A673 (cell line): ENCODE data around the gene DMD. TPM values are rescaled to one million over a fixed set of nuclear protein-coding genes. Genes with fewer than 3 reads are reported as not detected.

Source experiments
- BruUV-seq: library from RNA; stranded (reverse); fragments of 400-500 nt; replicated peaks from 2 replicates; lab custom pipeline; 2021; lab: Mats Ljungman, UMichigan
- CTCF ChIA-PET: fragments of 300-600 bp; sonication (Branson Sonifier 250); formaldehyde crosslinking; loops from one replicate; lab custom pipeline; 2022; ENCODE audit warnings: antibody characterized with exemption; lab: Charles Lee
- POLR2A ChIA-PET: fragments of 300-600 bp; sonication (Branson Sonifier 250); formaldehyde crosslinking; loops from one replicate; lab custom pipeline; 2022; ENCODE audit warnings: antibody characterized with exemption; ENCODE audit not compliant: low non-redundant PET; lab: Charles Lee
- DNase-seq: peaks from one replicate; pipeline ENCODE4 v3.0.0-alpha.2; 2015; ENCODE audit warnings: low spot score
- H3K27ac ChIP-seq: fragments of 200-600 bp; sonication (generic); 2 replicates; pipeline ENCODE4 v1.5.1; 2016; ENCODE audit warnings: mixed run types, low read depth, mild to moderate bottlenecking, mixed read lengths, antibody characterized with exemption, low read length; ENCODE audit not compliant: poor library complexity, severe bottlenecking
- H3K27me3 ChIP-seq: fragments of 200-600 bp; sonication (generic); replicated peaks from 2 replicates; pipeline ENCODE4 v1.6.1; 2017; ENCODE audit warnings: mixed run types, low read depth, mild to moderate bottlenecking, mixed read lengths, antibody characterized with exemption, low read length; ENCODE audit not compliant: insufficient read depth, poor library complexity
- H3K36me3 ChIP-seq: fragments of 200-600 bp; sonication (generic); 2 replicates; pipeline ENCODE4 v1.6.1; 2016; ENCODE audit warnings: mixed run types, mild to moderate bottlenecking, mixed read lengths, antibody characterized with exemption, low read length; ENCODE audit not compliant: insufficient read depth, poor library complexity, severe bottlenecking
- H3K4me1 ChIP-seq: fragments of 200-600 bp; sonication (generic); 2 replicates; pipeline ENCODE4 v1.6.1; 2017; ENCODE audit warnings: mixed run types, mild to moderate bottlenecking, mixed read lengths, antibody characterized with exemption, low read length; ENCODE audit not compliant: insufficient read depth, poor library complexity, severe bottlenecking
- H3K4me3 ChIP-seq: fragments of 200-600 bp; sonication (generic); 2 replicates; pipeline ENCODE4 v1.5.1; 2016; ENCODE audit warnings: low read depth, mixed run types, mild to moderate bottlenecking, mixed read lengths, low read length; ENCODE audit not compliant: poor library complexity, severe bottlenecking
- H3K9me3 ChIP-seq: fragments of 200-600 bp; sonication (generic); 2 replicates; pipeline ENCODE4 v1.6.1; 2016; ENCODE audit warnings: mixed run types, low read depth, mild to moderate bottlenecking, mixed read lengths, antibody characterized with exemption, low read length; ENCODE audit not compliant: poor library complexity, severe bottlenecking
- CTCF ChIP-seq: fragments of 300-800, 200-600 bp; sonication (generic); conservative IDR thresholded peaks from 2 replicates; pipeline ENCODE4 v1.5.1; 2017; ENCODE audit warnings: low read depth, mild to moderate bottlenecking, antibody characterized with exemption, low read length, moderate library complexity, mixed read lengths
- EZH2 ChIP-seq: fragments of 200-600 bp; sonication (generic); IDR thresholded peaks from 2 replicates; pipeline ENCODE4 v1.6.1; 2017; ENCODE audit warnings: borderline replicate concordance, low read depth, mild to moderate bottlenecking, mixed read lengths, antibody characterized with exemption, low read length; ENCODE audit not compliant: poor library complexity, severe bottlenecking
- intact Hi-C: fragments of 100-400 bp; cut with micrococcal nuclease; formaldehyde crosslinking; loops from one replicate; pipeline ENCODE4 v1.10.0; 2022; ENCODE audit not compliant: unreplicated experiment
- total RNA-seq: library from RNA; stranded (reverse); gene quantifications from 2 replicates; pipeline ENCODE4 v1.2.3, GENCODE V29; 2021

Gene DMD
- total RNA-seq, 1 experiment from 2014 or later: 5.4 TPM

GRCh38 chrX:31181377-31182000 is 2029.9 kb downstream of the DMD start:
- H3K27me3 ChIP-seq: no peaks in the 10 kb centered on the region
- ChIA-PET POLR2A (no interaction called here), CTCF (no interaction called here)
- no peaks in the 10 kb centered on the region for H3K4me1 ChIP-seq
- H3K27ac ChIP-seq: no peak overlapping the region
- DNase-seq: no peak
- no peak overlapping the region for H3K4me3 ChIP-seq
- no peaks in the 10 kb centered on the region for H3K36me3 ChIP-seq
- intact Hi-C loops: no loop called here
- no peaks in the 10 kb centered on the region for H3K9me3 ChIP-seq
- TF ChIP-seq CTCF: no peak
- TF ChIP-seq EZH2: no peak
- no TSS peak for BruUV-seq

- BruUV-seq: no TSS peak
- intact Hi-C loops: no loop called here
- H3K4me3 ChIP-seq: no peak overlapping the region
- no peak overlapping the region for H3K27ac ChIP-seq
- no peaks in the 10 kb centered on the region for H3K4me1 ChIP-seq
- H3K27me3 ChIP-seq: no peaks in the 10 kb centered on the region
- POLR2A ChIA-PET: no interaction called here
- CTCF ChIA-PET: no interaction called here
- DNase-seq: no peak
- no peaks in the 10 kb centered on the region for H3K9me3 ChIP-seq
- TF ChIP-seq CTCF (no peak), EZH2 (no peak)
- no peaks in the 10 kb centered on the region for H3K36me3 ChIP-seq
These were observed 2032.1 kb downstream of the DMD start for GRCh38 chrX:31179203-31179602.

- TF ChIP-seq CTCF (no peak), EZH2 (no peak)
These were observed 2032.6 kb downstream of the DMD start for GRCh38 chrX:31178769-31179125.

More at GRCh38 chrX:31178769-31179125, 2032.6 kb downstream of the DMD start:
- ChIA-PET POLR2A (no interaction called here), CTCF (no interaction called here)
- Histone ChIP-seq H3K27me3 (no peaks in the 10 kb centered on the region), H3K36me3 (no peaks in the 10 kb centered on the region), H3K9me3 (no peaks in the 10 kb centered on the region), H3K4me1 (no peaks in the 10 kb centered on the region), H3K4me3 (no peak overlapping the region), H3K27ac (no peak overlapping the region)
- intact Hi-C loops: no loop called here
- no TSS peak for BruUV-seq
- DNase-seq: no peak
